ENCODE measurements around the gene ISCA1. TPM values are rescaled to one million over a fixed set of nuclear protein-coding genes. Genes with fewer than 3 reads are reported as not detected.
A peak's percentile ranks its signal among the peaks of the same experiment; 100 is the strongest.

The ISCA1 gene
- total and polyA plus RNA-seq, 2 experiments from 2014 or later, result 34.2 to 57.1 TPM

DNA sequence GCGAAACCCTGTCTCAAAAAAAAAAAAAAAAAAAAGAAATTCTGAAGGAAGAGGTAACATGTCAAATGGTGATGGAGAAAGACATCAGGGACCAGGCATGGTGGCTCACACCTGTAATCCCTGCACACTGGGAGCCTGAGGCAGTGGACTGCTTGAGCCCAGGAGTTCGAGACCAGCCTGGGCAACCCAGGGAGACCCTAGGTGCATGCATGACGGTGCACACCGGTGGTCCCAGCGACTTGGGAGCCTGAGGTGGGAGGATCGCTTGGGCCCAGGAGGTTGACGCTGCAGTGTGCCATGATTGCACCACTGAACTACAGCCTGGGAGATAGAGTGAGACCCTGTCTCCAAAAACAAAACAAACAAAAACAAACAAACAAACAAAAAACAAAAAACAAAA lies 1.8 kb downstream of the ISCA1 start:
- no peaks in the 10 kb centered on the region for H3K36me3 ChIP-seq (replicated peaks; ENCODE audit: insufficient read depth, low read depth)
- no peaks in the 10 kb centered on the region for H3K9me2 ChIP-seq (replicated peaks; ENCODE audit: insufficient read depth)
- H3K4me3 ChIP-seq, result no peak overlapping the region
- no peak overlapping the region for H2AFZ ChIP-seq
- peaks cover 11% of the 10 kb centered on the region for H4K20me1 ChIP-seq (ENCODE audit: insufficient read depth, poor library complexity, severe bottlenecking)
- H3K27ac ChIP-seq, result no peak overlapping the region
- WGBS (ENCODE audit: low lambda C conversion rate, missing lambda C conversion rate), result 96% methylated on average over 6 of the region's 7 CpGs
- no peaks in the 10 kb centered on the region for H3K27me3 ChIP-seq
- peak overlapping the region; percentile 83 for H3K4me2 ChIP-seq
- peaks cover 59% of the 10 kb centered on the region for H3K79me2 ChIP-seq
- H3K9me3 ChIP-seq (ENCODE audit: low read depth), result no peaks in the 10 kb centered on the region
- TF ChIP-seq EZH2phosphoT487 (IDR thresholded peaks at IDR 0.05; ENCODE audit: low read depth, severe bottlenecking, unreplicated experiment) (no peak), EZH2 (IDR thresholded peaks at IDR 0.05; ENCODE audit: borderline replicate concordance) (no peak)
- TF ChIP-seq, protein P1, sequence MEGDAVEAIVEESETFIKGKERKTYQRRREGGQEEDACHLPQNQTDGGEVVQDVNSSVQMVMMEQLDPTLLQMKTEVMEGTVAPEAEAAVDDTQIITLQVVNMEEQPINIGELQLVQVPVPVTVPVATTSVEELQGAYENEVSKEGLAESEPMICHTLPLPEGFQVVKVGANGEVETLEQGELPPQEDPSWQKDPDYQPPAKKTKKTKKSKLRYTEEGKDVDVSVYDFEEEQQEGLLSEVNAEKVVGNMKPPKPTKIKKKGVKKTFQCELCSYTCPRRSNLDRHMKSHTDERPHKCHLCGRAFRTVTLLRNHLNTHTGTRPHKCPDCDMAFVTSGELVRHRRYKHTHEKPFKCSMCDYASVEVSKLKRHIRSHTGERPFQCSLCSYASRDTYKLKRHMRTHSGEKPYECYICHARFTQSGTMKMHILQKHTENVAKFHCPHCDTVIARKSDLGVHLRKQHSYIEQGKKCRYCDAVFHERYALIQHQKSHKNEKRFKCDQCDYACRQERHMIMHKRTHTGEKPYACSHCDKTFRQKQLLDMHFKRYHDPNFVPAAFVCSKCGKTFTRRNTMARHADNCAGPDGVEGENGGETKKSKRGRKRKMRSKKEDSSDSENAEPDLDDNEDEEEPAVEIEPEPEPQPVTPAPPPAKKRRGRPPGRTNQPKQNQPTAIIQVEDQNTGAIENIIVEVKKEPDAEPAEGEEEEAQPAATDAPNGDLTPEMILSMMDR (IDR thresholded peaks at IDR 0.05; ENCODE audit: poor library complexity), result no peak
- peaks cover 25% of the 10 kb centered on the region for H3K4me1 ChIP-seq (ENCODE audit: insufficient read depth)
- no peak for DNase-seq (ENCODE audit: low spot score)

DNA sequence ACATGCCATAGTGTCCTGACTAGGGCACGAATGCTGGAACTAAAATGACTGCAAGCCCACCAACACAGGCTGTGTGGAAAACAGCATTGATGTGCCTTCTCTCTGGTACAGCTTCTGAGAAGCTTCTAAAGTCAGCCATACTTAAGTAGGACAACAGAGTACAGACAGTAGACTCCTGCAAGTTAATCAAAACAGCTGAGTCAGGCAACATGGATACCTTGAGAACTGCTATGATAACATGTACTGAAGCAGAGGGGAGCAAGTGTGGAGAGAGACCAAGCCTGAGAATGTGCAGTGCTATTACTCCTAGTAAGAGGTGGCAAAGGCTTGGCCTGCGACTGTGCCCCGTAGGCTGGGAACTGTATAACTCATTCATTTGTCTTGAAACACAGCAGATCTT lies 2.5 kb downstream of the ISCA1 start:
- Histone ChIP-seq H3K36me3 (replicated peaks; ENCODE audit: insufficient read depth, low read depth) (no peaks in the 10 kb centered on the region), H3K27ac (peak overlapping the region; percentile 62), H4K20me1 (ENCODE audit: insufficient read depth, poor library complexity, severe bottlenecking) (peaks cover 11% of the 10 kb centered on the region), H3K4me1 (ENCODE audit: insufficient read depth) (peaks cover 25% of the 10 kb centered on the region), H3K27me3 (no peaks in the 10 kb centered on the region), H2AFZ (no peak overlapping the region), H3K79me2 (peaks cover 66% of the 10 kb centered on the region), H3K4me3 (no peak overlapping the region), H3K9me3 (ENCODE audit: low read depth) (no peaks in the 10 kb centered on the region), H3K9me2 (replicated peaks; ENCODE audit: insufficient read depth) (no peaks in the 10 kb centered on the region), H3K4me2 (peak overlapping the region; percentile 68)
- 84% methylated on average over 3 of the region's 3 CpGs for WGBS (ENCODE audit: low lambda C conversion rate, missing lambda C conversion rate)
- no peak for TF ChIP-seq EZH2 (IDR thresholded peaks at IDR 0.05; ENCODE audit: borderline replicate concordance)
- TF ChIP-seq EZH2phosphoT487 (IDR thresholded peaks at IDR 0.05; ENCODE audit: low read depth, severe bottlenecking, unreplicated experiment), result no peak
- TF ChIP-seq, protein P1 (IDR thresholded peaks at IDR 0.05; ENCODE audit: poor library complexity), result no peak
- DNase-seq (ENCODE audit: low spot score), result peak; percentile 23

DNA sequence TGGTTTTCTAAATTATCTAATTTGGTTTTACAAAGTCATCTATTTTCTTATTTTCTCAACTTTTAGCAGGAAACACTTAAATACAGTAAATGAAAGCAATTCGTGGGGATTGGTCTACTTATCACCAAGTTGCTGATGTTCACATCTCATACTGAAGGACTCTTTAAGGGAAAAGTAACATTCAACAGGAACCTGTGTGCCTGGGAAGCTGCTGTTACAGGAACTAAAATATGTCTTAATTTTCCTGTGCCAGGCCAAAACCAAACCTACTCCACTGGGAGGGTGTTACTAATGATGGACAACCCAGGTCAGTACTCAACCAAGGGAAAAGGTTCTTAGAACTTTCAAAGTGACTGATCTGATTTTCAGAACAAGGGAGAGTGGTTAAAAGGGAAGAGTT lies 5.3 kb downstream of the ISCA1 start:
- WGBS (ENCODE audit: low lambda C conversion rate, missing lambda C conversion rate), result 75% methylated on average over 1 of the region's 1 CpG

More for the DNA sequence above, 5.3 kb downstream of the ISCA1 start:
- Histone ChIP-seq H3K4me1 (ENCODE audit: insufficient read depth) (peaks cover 18% of the 10 kb centered on the region), H3K27ac (no peak overlapping the region), H3K27me3 (no peaks in the 10 kb centered on the region), H3K4me2 (no peak overlapping the region), H3K4me3 (no peak overlapping the region), H3K79me2 (peaks cover 77% of the 10 kb centered on the region), H4K20me1 (ENCODE audit: insufficient read depth, poor library complexity, severe bottlenecking) (peaks cover 11% of the 10 kb centered on the region), H3K9me3 (ENCODE audit: low read depth) (no peaks in the 10 kb centered on the region), H3K36me3 (replicated peaks; ENCODE audit: insufficient read depth, low read depth) (no peaks in the 10 kb centered on the region), H2AFZ (no peak overlapping the region), H3K9me2 (replicated peaks; ENCODE audit: insufficient read depth) (no peaks in the 10 kb centered on the region)
- DNase-seq (ENCODE audit: low spot score), result no peak
- TF ChIP-seq, protein P1 (IDR thresholded peaks at IDR 0.05; ENCODE audit: poor library complexity), result no peak
- no peak for TF ChIP-seq EZH2 (IDR thresholded peaks at IDR 0.05; ENCODE audit: borderline replicate concordance)
- TF ChIP-seq EZH2phosphoT487 (IDR thresholded peaks at IDR 0.05; ENCODE audit: low read depth, severe bottlenecking, unreplicated experiment), result no peak
